Type B pancreatic cell (in vitro differentiated cells): ENCODE measurements around the gene MS4A12. TPM values are rescaled to one million over a fixed set of nuclear protein-coding genes. Genes with fewer than 3 reads are reported as not detected.
"Not testable (repeated sequence)": the region's sequence is repeated elsewhere in the genome, so short reads cannot be mapped to it uniquely, and the experiment has no call there.

Experiments used
- DNase-seq: peaks from one replicate; pipeline ENCODE4 v3.0.0; 2021; ENCODE audit warnings: mixed read lengths; ENCODE audit not compliant: unreplicated experiment; ENCODE audit errors: extremely low spot score
- H3K27ac Mint-ChIP-seq: 2 replicates; pipeline ENCODE4 v1.8.0; 2021; ENCODE audit warnings: mild to moderate bottlenecking, mixed read lengths
- H3K27me3 Mint-ChIP-seq: 2 replicates; pipeline ENCODE4 v1.8.0; 2021; ENCODE audit warnings: mixed read lengths
- H3K36me3 Mint-ChIP-seq: 2 replicates; pipeline ENCODE4 v1.8.0; 2021; ENCODE audit warnings: mixed read lengths
- H3K4me1 Mint-ChIP-seq: one replicate; pipeline ENCODE4 v1.8.0; 2021; ENCODE audit warnings: mixed read lengths; ENCODE audit not compliant: unreplicated experiment
- H3K4me3 Mint-ChIP-seq: 2 replicates; pipeline ENCODE4 v1.8.0; 2021; ENCODE audit warnings: mild to moderate bottlenecking, mixed read lengths
- H3K9me3 Mint-ChIP-seq: 2 replicates; pipeline ENCODE4 v1.8.0; 2021; ENCODE audit warnings: mixed read lengths
- CTCF ChIP-seq: fragments of 200-600 bp; sonication (generic); conservative IDR thresholded peaks from 2 replicates; pipeline ENCODE4 v1.5.0; 2021; ENCODE audit warnings: antibody characterized with exemption, mild to moderate bottlenecking
- total RNA-seq: library from RNA; stranded (reverse); gene quantifications from 2 replicates; pipeline ENCODE4 v1.2.1, GENCODE V29; 2021; ENCODE audit warnings: low replicate concordance

The MS4A12 gene
- total RNA-seq, 1 donor from 2014 or later = not detected

GRCh38 chr11:60513496-60514460 is 21.2 kb downstream of the MS4A12 start:
- H3K4me1 Mint-ChIP-seq = no peaks in the 10 kb centered on the region
- no peak overlapping the region for H3K4me3 Mint-ChIP-seq
- H3K9me3 Mint-ChIP-seq = no peaks in the 10 kb centered on the region
- DNase-seq = no peak
- H3K27ac Mint-ChIP-seq = no peak overlapping the region
- no peak for TF ChIP-seq CTCF
- H3K36me3 Mint-ChIP-seq = no peaks in the 10 kb centered on the region
- H3K27me3 Mint-ChIP-seq = no peaks in the 10 kb centered on the region

- Mint-ChIP-seq H3K27ac (no peak within 1 kb of the TSS), H3K36me3 (no peaks in the 10 kb centered on the region), H3K4me1 (no peaks in the 10 kb centered on the region), H3K27me3 (no peaks in the 10 kb centered on the region), H3K9me3 (no peaks in the 10 kb centered on the region), H3K4me3 (no peak within 1 kb of the TSS)
- DNase-seq = no peak
- no peak for TF ChIP-seq CTCF
Measured at GRCh38 chr11:60515144-60515855, 22.7 kb downstream of the MS4A12 start, which contains the start of gene MS4A13. Gene MS4A13, plus strand, starts transcription at chr11:60515392. Its CDS starts 2,692 bp downstream, at chr11:60518084.

- no peak for DNase-seq
- TF ChIP-seq CTCF = no peak
- no peaks in the 10 kb centered on the region for H3K9me3 Mint-ChIP-seq
- H3K4me3 Mint-ChIP-seq = no peak overlapping the region
- no peaks in the 10 kb centered on the region for H3K36me3 Mint-ChIP-seq
- no peak overlapping the region for H3K27ac Mint-ChIP-seq
- no peaks in the 10 kb centered on the region for H3K27me3 Mint-ChIP-seq
- no peaks in the 10 kb centered on the region for H3K4me1 Mint-ChIP-seq
Measured at GRCh38 chr11:60528465-60528864, 35.9 kb downstream of the MS4A12 start.

GRCh38 chr11:60528934-60529333 is 36.4 kb downstream of the MS4A12 start:
- Mint-ChIP-seq H3K36me3 (no peaks in the 10 kb centered on the region), H3K4me1 (no peaks in the 10 kb centered on the region), H3K9me3 (no peaks in the 10 kb centered on the region), H3K4me3 (no peak overlapping the region), H3K27ac (no peak overlapping the region), H3K27me3 (no peaks in the 10 kb centered on the region)
- no peak for TF ChIP-seq CTCF
- no peak for DNase-seq

- H3K36me3 Mint-ChIP-seq = no peaks in the 10 kb centered on the region
- no peaks in the 10 kb centered on the region for H3K27me3 Mint-ChIP-seq
- H3K27ac Mint-ChIP-seq = no peak overlapping the region
- H3K4me3 Mint-ChIP-seq = no peak overlapping the region
- no peaks in the 10 kb centered on the region for H3K9me3 Mint-ChIP-seq
- no peak for DNase-seq
- TF ChIP-seq CTCF = no peak
- no peaks in the 10 kb centered on the region for H3K4me1 Mint-ChIP-seq
Measured at GRCh38 chr11:60530454-60531100, 38.0 kb downstream of the MS4A12 start.

GRCh38 chr11:60532383-60532782 is 39.8 kb downstream of the MS4A12 start:
- not testable (repeated sequence) for DNase-seq, H3K4me3 Mint-ChIP-seq, H3K4me1 Mint-ChIP-seq, H3K27me3 Mint-ChIP-seq, H3K27ac Mint-ChIP-seq, H3K36me3 Mint-ChIP-seq, H3K9me3 Mint-ChIP-seq

- H3K9me3 Mint-ChIP-seq, H3K36me3 Mint-ChIP-seq, H3K4me1 Mint-ChIP-seq, H3K27ac Mint-ChIP-seq, H3K4me3 Mint-ChIP-seq, DNase-seq, H3K27me3 Mint-ChIP-seq: not testable (repeated sequence)
Measured at GRCh38 chr11:60538627-60539026, 46.0 kb downstream of the MS4A12 start.
